ENCODE measurements around the gene INSL3. TPM values are rescaled to one million over a fixed set of nuclear protein-coding genes. Genes with fewer than 3 reads are reported as not detected.

The INSL3 gene
- polyA plus RNA-seq, 1 of the 3 experiments (the other 2 are of a cell fraction): 0.21 TPM

DNA sequence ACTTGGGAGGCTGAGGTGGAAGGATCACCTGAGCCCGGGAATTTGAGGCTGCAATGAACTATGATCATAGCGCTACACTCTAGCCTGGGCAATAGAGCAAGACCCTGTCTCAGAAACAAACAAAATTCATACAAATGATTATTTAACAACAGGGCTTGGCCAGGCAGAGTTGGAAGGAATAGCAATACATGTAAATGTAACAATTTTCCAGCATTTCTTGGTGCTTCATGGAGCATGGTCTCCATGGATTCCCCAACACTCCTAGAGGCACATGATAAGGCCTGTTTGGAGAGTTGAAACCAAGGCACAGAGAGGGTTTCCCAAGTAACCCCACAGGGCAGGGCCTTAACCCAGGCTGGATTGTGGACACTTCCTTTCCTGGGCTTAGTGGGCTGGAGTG, 10.2 kb downstream of the INSL3 start:
- Histone ChIP-seq H3K79me2 (ENCODE audit: insufficient read depth) (no peaks in the 10 kb centered on the region), H4K20me1 (ENCODE audit: insufficient read depth) (no peaks in the 10 kb centered on the region), H3K27ac (ENCODE audit: low read depth in 2 of 2, low read length in 1 of 2) (no peak overlapping the region), H3K4me3 (ENCODE audit: low read depth in 2 of 2, low read length in 1 of 2) (no peak overlapping the region), H3F3A (replicated peaks; ENCODE audit: insufficient read depth) (no peaks in the 10 kb centered on the region), H2AFZ (ENCODE audit: low read depth) (no peak overlapping the region), H3K9ac (no peak overlapping the region), H3K9me3 (no peaks in the 10 kb centered on the region), H3K36me3 (replicated peaks in 1 of 2; ENCODE audit: control insufficient read depth in 1 of 2, insufficient read depth in 2 of 2, low read length in 1 of 2) (no peaks in the 10 kb centered on the region), H3K27me3 (ENCODE audit: insufficient read depth) (no peaks in the 10 kb centered on the region), H3K9me2 (no peaks in the 10 kb centered on the region), H3K4me2 (no peak overlapping the region), H3K4me1 (ENCODE audit: control insufficient read depth in 1 of 2, insufficient read depth in 2 of 2, low read depth in 1 of 2, low read length in 1 of 2) (no peaks in the 10 kb centered on the region)
- ChIA-PET CTCF (no interaction called here), POLR2A (no interaction called here)
- no peak for DNase-seq
- WGBS (ENCODE audit: low lambda C conversion rate): 73% methylated on average over 2 of the region's 2 CpGs
- TF ChIP-seq FOXJ3 (CRISPR knock-in tag; IDR thresholded peaks at IDR 0.05) (no peak), JUND (IDR thresholded peaks at IDR 0.05) (no peak), EZH2phosphoT487 (IDR thresholded peaks at IDR 0.05; ENCODE audit: borderline replicate concordance, low read depth) (no peak), EP300 (IDR thresholded peaks at IDR 0.05; ENCODE audit: borderline replicate concordance in 1 of 2, low read depth in 1 of 2, low read length in 1 of 2) (no peak), MXI1 (IDR thresholded peaks at IDR 0.05; ENCODE audit: low read depth, low read length) (no peak), TAF1 (IDR thresholded peaks at IDR 0.05; ENCODE audit: borderline replicate concordance, low read depth, low read length) (no peak), GABPA (IDR thresholded peaks at IDR 0.05; ENCODE audit: low read depth) (no peak), RXRA (IDR thresholded peaks at IDR 0.05; ENCODE audit: borderline replicate concordance, low read depth) (no peak), TCF12 (IDR thresholded peaks at IDR 0.05) (no peak), RFX5 (IDR thresholded peaks at IDR 0.05; ENCODE audit: low read length) (no peak), GATA2 (CRISPR knock-in tag; IDR thresholded peaks at IDR 0.05) (no peak), MEF2A (IDR thresholded peaks at IDR 0.05; ENCODE audit: borderline replicate concordance, low read depth) (no peak)
- TF ChIP-seq, protein P1, sequence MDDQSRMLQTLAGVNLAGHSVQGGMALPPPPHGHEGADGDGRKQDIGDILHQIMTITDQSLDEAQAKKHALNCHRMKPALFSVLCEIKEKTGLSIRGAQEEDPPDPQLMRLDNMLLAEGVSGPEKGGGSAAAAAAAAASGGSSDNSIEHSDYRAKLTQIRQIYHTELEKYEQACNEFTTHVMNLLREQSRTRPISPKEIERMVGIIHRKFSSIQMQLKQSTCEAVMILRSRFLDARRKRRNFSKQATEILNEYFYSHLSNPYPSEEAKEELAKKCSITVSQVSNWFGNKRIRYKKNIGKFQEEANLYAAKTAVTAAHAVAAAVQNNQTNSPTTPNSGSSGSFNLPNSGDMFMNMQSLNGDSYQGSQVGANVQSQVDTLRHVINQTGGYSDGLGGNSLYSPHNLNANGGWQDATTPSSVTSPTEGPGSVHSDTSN (IDR thresholded peaks at IDR 0.05): no peak
- TF ChIP-seq, protein P2, sequence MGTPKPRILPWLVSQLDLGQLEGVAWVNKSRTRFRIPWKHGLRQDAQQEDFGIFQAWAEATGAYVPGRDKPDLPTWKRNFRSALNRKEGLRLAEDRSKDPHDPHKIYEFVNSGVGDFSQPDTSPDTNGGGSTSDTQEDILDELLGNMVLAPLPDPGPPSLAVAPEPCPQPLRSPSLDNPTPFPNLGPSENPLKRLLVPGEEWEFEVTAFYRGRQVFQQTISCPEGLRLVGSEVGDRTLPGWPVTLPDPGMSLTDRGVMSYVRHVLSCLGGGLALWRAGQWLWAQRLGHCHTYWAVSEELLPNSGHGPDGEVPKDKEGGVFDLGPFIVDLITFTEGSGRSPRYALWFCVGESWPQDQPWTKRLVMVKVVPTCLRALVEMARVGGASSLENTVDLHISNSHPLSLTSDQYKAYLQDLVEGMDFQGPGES (IDR thresholded peaks at IDR 0.05; ENCODE audit: low read depth, low read length): no peak

DNA sequence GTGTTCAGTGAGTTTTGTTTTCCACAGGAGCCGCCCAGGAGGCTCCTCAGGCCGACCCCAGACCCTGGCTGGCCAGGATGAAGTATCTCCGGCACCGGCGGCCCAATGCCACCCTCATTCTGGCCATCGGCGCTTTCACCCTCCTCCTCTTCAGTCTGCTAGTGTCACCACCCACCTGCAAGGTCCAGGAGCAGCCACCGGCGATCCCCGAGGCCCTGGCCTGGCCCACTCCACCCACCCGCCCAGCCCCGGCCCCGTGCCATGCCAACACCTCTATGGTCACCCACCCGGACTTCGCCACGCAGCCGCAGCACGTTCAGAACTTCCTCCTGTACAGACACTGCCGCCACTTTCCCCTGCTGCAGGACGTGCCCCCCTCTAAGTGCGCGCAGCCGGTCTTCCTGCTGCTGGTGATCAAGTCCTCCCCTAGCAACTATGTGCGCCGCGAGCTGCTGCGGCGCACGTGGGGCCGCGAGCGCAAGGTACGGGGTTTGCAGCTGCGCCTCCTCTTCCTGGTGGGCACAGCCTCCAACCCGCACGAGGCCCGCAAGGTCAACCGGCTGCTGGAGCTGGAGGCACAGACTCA, 13.5 kb downstream of the INSL3 start:
- ChIA-PET POLR2A (no interaction called here), CTCF (interaction anchor here (2.2 kb wide), 1 partner anchor 24 kb away, joined by 6 read pairs; no protein-coding TSS in a partner anchor)
- DNase-seq: no peak
- H3K4me2 ChIP-seq: no peak overlapping the region
- no peaks in the 10 kb centered on the region for H3K4me1 ChIP-seq (ENCODE audit: control insufficient read depth in 1 of 2, insufficient read depth in 2 of 2, low read depth in 1 of 2, low read length in 1 of 2)
- no peaks in the 10 kb centered on the region for H3K27me3 ChIP-seq (ENCODE audit: insufficient read depth)
- TF ChIP-seq RAD21 (IDR thresholded peaks at IDR 0.05; ENCODE audit: low read length): no peak
- TF ChIP-seq FOXJ3 (CRISPR knock-in tag; IDR thresholded peaks at IDR 0.05): no peak
- TF ChIP-seq, protein P3, sequence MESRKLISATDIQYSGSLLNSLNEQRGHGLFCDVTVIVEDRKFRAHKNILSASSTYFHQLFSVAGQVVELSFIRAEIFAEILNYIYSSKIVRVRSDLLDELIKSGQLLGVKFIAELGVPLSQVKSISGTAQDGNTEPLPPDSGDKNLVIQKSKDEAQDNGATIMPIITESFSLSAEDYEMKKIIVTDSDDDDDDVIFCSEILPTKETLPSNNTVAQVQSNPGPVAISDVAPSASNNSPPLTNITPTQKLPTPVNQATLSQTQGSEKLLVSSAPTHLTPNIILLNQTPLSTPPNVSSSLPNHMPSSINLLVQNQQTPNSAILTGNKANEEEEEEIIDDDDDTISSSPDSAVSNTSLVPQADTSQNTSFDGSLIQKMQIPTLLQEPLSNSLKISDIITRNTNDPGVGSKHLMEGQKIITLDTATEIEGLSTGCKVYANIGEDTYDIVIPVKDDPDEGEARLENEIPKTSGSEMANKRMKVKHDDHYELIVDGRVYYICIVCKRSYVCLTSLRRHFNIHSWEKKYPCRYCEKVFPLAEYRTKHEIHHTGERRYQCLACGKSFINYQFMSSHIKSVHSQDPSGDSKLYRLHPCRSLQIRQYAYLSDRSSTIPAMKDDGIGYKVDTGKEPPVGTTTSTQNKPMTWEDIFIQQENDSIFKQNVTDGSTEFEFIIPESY (IDR thresholded peaks at IDR 0.05; ENCODE audit: borderline replicate concordance, low read depth): no peak
- no peaks in the 10 kb centered on the region for H3K9me2 ChIP-seq
- no peaks in the 10 kb centered on the region for H3K9me3 ChIP-seq
- H3F3A ChIP-seq (replicated peaks; ENCODE audit: insufficient read depth): no peaks in the 10 kb centered on the region
- H3K27ac ChIP-seq (ENCODE audit: low read depth in 2 of 2, low read length in 1 of 2): no peak overlapping the region
- H4K20me1 ChIP-seq (ENCODE audit: insufficient read depth): no peaks in the 10 kb centered on the region
- H3K4me3 ChIP-seq (ENCODE audit: low read depth in 2 of 2, low read length in 1 of 2): no peak overlapping the region
- H3K9ac ChIP-seq: no peak overlapping the region
- 85% methylated on average over 30 of the region's 38 CpGs for WGBS (ENCODE audit: low lambda C conversion rate)
- no peaks in the 10 kb centered on the region for H3K79me2 ChIP-seq (ENCODE audit: insufficient read depth)
- no peaks in the 10 kb centered on the region for H3K36me3 ChIP-seq (replicated peaks in 1 of 2; ENCODE audit: control insufficient read depth in 1 of 2, insufficient read depth in 2 of 2, low read length in 1 of 2)
- no peak overlapping the region for H2AFZ ChIP-seq (ENCODE audit: low read depth)

Data from SK-N-SH (cell line).